Stimulated activated CD8-positive, alpha-beta memory T cell treated with anti-CD3 and anti-CD28 coated beads, Interleukin-15, amount 100 ng/mL, for 1 hour (primary cell): Measurements from ENCODE around the gene TEAD2.

ENCODE experiments used
- DNase-seq: peaks from one replicate; pipeline ENCODE4 v3.0.0-alpha.2; 2020; ENCODE audit warnings: low read depth

TEAD2 gene

GRCh38 chr19:49362048-49362928 is at the start of gene TEAD2:
TSS of gene TEAD2 (minus strand) at chr19:49362416. CDS start at chr19:49360075, 2,341 bp downstream.
- no peak for DNase-seq

- DNase-seq: no peak
Observed at GRCh38 chr19:49411681-49412326, 49.6 kb upstream of the TEAD2 start.

- DNase-seq: no peak
Observed at GRCh38 chr19:49409441-49410029, 47.3 kb upstream of the TEAD2 start.

- DNase-seq: no peak
Observed at GRCh38 chr19:49408816-49409440, 46.7 kb upstream of the TEAD2 start.

GRCh38 chr19:49407482-49408015 is 45.3 kb upstream of the TEAD2 start:
- DNase-seq: no peak

- no peak for DNase-seq
Observed at GRCh38 chr19:49407079-49407478, 44.9 kb upstream of the TEAD2 start.

GRCh38 chr19:49403404-49404187 is 41.4 kb upstream of the TEAD2 start:
- DNase-seq: no peak

- no peak for DNase-seq
Observed at GRCh38 chr19:49400029-49400428, 37.8 kb upstream of the TEAD2 start.

- no peak for DNase-seq
Observed at GRCh38 chr19:49398931-49399330, 36.7 kb upstream of the TEAD2 start.

GRCh38 chr19:49398001-49398615 is 35.9 kb upstream of the TEAD2 start:
- DNase-seq: no peak

- no peak for DNase-seq
Observed at GRCh38 chr19:49396738-49397505, 34.7 kb upstream of the TEAD2 start.

- DNase-seq: no peak
Observed at GRCh38 chr19:49395581-49396407, 33.6 kb upstream of the TEAD2 start.

- DNase-seq: no peak
Observed at GRCh38 chr19:49393881-49394280, 31.7 kb upstream of the TEAD2 start.

- DNase-seq: peak; percentile 63
Observed at GRCh38 chr19:49391581-49392399, 29.6 kb upstream of the TEAD2 start.

GRCh38 chr19:49390929-49391359 is 28.7 kb upstream of the TEAD2 start:
- no peak for DNase-seq

- DNase-seq: no peak
Observed at GRCh38 chr19:49390131-49390928, 28.1 kb upstream of the TEAD2 start.

GRCh38 chr19:49389406-49389805 is 27.2 kb upstream of the TEAD2 start:
- DNase-seq: no peak
